Vagina (tissue), 2 donors: Measurements from ENCODE around the gene LATS1.

Source experiments
- CTCF ChIP-seq, 3 experiments: fragments of 450-650 bp in 2 of 3; fragments of 200-600 bp in 1 of 3; sonication (generic) in 1 of 3; IDR thresholded peaks; one replicate each; pipeline ENCODE4 v1.5.1; 2017 to 2019; ENCODE audit warnings: antibody characterized with exemption in 3 of 3, mild to moderate bottlenecking in 2 of 3, moderate library complexity in 2 of 3
- POLR2A ChIP-seq, 2 donors: fragments of 450-650 bp; IDR thresholded peaks; one replicate each; pipeline ENCODE4 v1.6.1; 2017; ENCODE audit warnings: antibody characterized with exemption in 2 of 2, mild to moderate bottlenecking in 2 of 2, moderate library complexity in 2 of 2
- POLR2AphosphoS5 ChIP-seq, 2 donors: sonication (generic); formaldehyde crosslinking; IDR thresholded peaks; one replicate each; pipeline ENCODE4 v1.9.0; 2017; ENCODE audit warnings: antibody characterized with exemption in 2 of 2, mild to moderate bottlenecking in 2 of 2, low read depth in 1 of 2; ENCODE audit not compliant: insufficient read depth in 1 of 2

GRCh38 chr6:149755300-149756260 lies 37.7 kb upstream of the LATS1 start:
- TF ChIP-seq POLR2A (IDR thresholded peaks at IDR 0.05) (no peak), CTCF (IDR thresholded peaks at IDR 0.05) (no peak), POLR2AphosphoS5 (IDR thresholded peaks at IDR 0.05; ENCODE audit: insufficient read depth in 1 of 2, low read depth in 1 of 2) (no peak)
